ENCODE measurements around the gene CCDC102A. TPM values are rescaled to one million over a fixed set of nuclear protein-coding genes. Genes with fewer than 3 reads are reported as not detected.

The CCDC102A gene
- total and polyA plus RNA-seq, 10 of the 15 experiments (the other 5 are each of a cell fraction or from before 2014, with no cell fraction given) = 0.03 to 5.9 (median 2.4) TPM

- H3K27ac ChIP-seq (ENCODE audit: control insufficient read depth, insufficient read depth) = no peak overlapping the region
- TF ChIP-seq RAD21 (IDR thresholded peaks at IDR 0.05; ENCODE audit: insufficient read depth, low read depth, low read length) = peak; percentile 54
- peak; percentile 4; the same call in 1 of the 2 replicates for TF ChIP-seq SMC3 (IDR thresholded peaks at IDR 0.05; ENCODE audit: borderline replicate concordance, low read length)
- 0 out of 2 replicates have a peak, but pooled peaks have one; percentile 25 for TF ChIP-seq IKZF1 (conservative IDR thresholded peaks at IDR 0.05)
- TF ChIP-seq JUND (IDR thresholded peaks at IDR 0.05; ENCODE audit: low read depth, low read length) = no peak
- no peak for TF ChIP-seq NFYB (IDR thresholded peaks at IDR 0.05; ENCODE audit: insufficient read depth, low read depth, low read length)
- TF ChIP-seq BCLAF1 (IDR thresholded peaks at IDR 0.05) = no peak
- TF ChIP-seq SMARCA5 (IDR thresholded peaks at IDR 0.05) = no peak
- 0 out of 2 replicates have a peak, but pooled peaks have one; percentile 18 for TF ChIP-seq DPF2 (IDR thresholded peaks at IDR 0.05)
- no peak for TF ChIP-seq ZNF274 (IDR thresholded peaks at IDR 0.05; ENCODE audit: insufficient read depth, insufficient read length)
- peak in 1 of 2 experiments; percentile 37; a peak in 1 of 4 replicates for TF ChIP-seq IKZF2 (IDR thresholded peaks at IDR 0.05)
- 0 out of 2 replicates have a peak, but pooled peaks have one; percentile 24 for TF ChIP-seq PKNOX1 (IDR thresholded peaks at IDR 0.05)
- TF ChIP-seq HDGF (IDR thresholded peaks at IDR 0.05) = 0 out of 2 replicates have a peak, but pooled peaks have one; percentile 40
- peak; percentile 43 to 75 (median 73) for TF ChIP-seq CTCF (IDR thresholded peaks at IDR 0.05 in 2 of 3, conservative IDR thresholded peaks at IDR 0.05 in 1 of 3; ENCODE audit: control insufficient read depth in 2 of 3, extremely low read depth in 1 of 3, insufficient read depth in 1 of 3, low read depth in 3 of 3, low read length in 3 of 3)
- TF ChIP-seq CHD4 (IDR thresholded peaks at IDR 0.05) = no peak
- no peak for TF ChIP-seq EED (IDR thresholded peaks at IDR 0.05; ENCODE audit: low read depth)
- TF ChIP-seq FOS (IDR thresholded peaks at IDR 0.05; ENCODE audit: borderline replicate concordance, extremely low read depth, insufficient read length) = no peak
Observed at GRCh38 chr16:57475711-57476339, 60.5 kb downstream of the CCDC102A start.

More at GRCh38 chr16:57475711-57476339, 60.5 kb downstream of the CCDC102A start:
- intact Hi-C loops (cut with micrococcal nuclease; ENCODE audit: unreplicated experiment) (loop anchor here (1.0 kb wide), 1 partner anchor 43 kb away; no protein-coding TSS in a partner anchor), in situ Hi-C loops (cut with MboI) (no loop called here)
- SMC1A ChIA-PET (ENCODE audit: uncharacterized antibody, unreplicated experiment) = interaction anchor here (0.9 to 1.7 kb wide), 4 partner anchors 11 to 47 kb away, joined by 3 to 11 read pairs (median 6); partner anchors contain the start of gene DOK4
- peak; percentile 74 for FAIRE-seq
- Histone ChIP-seq H2AFZ (ENCODE audit: control insufficient read depth, low read depth, low read length) (peak overlapping the region; percentile 20), H3K9me3 (replicated peaks; ENCODE audit: control insufficient read depth, insufficient read depth, low read length) (no peaks in the 10 kb centered on the region), H3K4me2 (ENCODE audit: control insufficient read depth, insufficient read depth) (peak overlapping the region; percentile 40), H3K27me3 (replicated peaks in 1 of 2; ENCODE audit: control insufficient read depth in 2 of 2, insufficient read depth in 2 of 2, low read length in 1 of 2) (no peaks in the 10 kb centered on the region), H4K20me1 (ENCODE audit: control insufficient read depth, insufficient read depth) (no peaks in the 10 kb centered on the region), H3K79me2 (ENCODE audit: control insufficient read depth, insufficient read depth, low read length) (no peaks in the 10 kb centered on the region), H3K36me3 (ENCODE audit: control insufficient read depth in 2 of 2, insufficient read depth in 2 of 2, low read length in 1 of 2) (peaks cover 2 to 9% of the 10 kb centered on the region in 2 experiments; a peak in 3 of 4 replicates), H3K4me1 (ENCODE audit: control insufficient read depth, insufficient read depth, low read length) (peaks cover 16% of the 10 kb centered on the region), H3K4me3 (no peak overlapping the region), H3K9ac (ENCODE audit: control insufficient read depth, insufficient read depth, low read length) (no peak overlapping the region)
- POLR2A ChIA-PET = interaction anchor here (0.6 kb wide), 1 partner anchor 228 kb away, joined by 3 read pairs; no protein-coding TSS in a partner anchor
- no TSS peak for BruUV-seq (replicated peaks)
- CTCF ChIA-PET = interaction anchor here (0.8 to 3.3 kb wide), 9 partner anchors 12 to 323 kb away, joined by 3 to 20 read pairs (median 5); partner anchors contain the start of gene POLR2C
- RAD21 ChIA-PET (ENCODE audit: unreplicated experiment) = interaction anchor here (0.6 to 1.2 kb wide), 5 partner anchors 11 to 173 kb away, joined by 3 read pairs; partner anchors contain the start of gene ADGRG5
- DNase-seq (ENCODE audit: low read depth, low spot score) = no peak
- peak; percentile 96 for ATAC-seq
- whole genome bisulfite sequencing (ENCODE audit: insufficient coverage, insufficient replicate concordance, low lambda C conversion rate, missing lambda C conversion rate) = 0% methylated on average over 12 of the region's 12 CpGs

All from GM12878 (cell line).